A673 (cell line): Measurements from ENCODE around the gene APOBEC3A. TPM values are rescaled to one million over a fixed set of nuclear protein-coding genes. Genes with fewer than 3 reads are reported as not detected.

Source experiments
- BruUV-seq: library from RNA; stranded (reverse); fragments of 400-500 nt; replicated peaks from 2 replicates; lab custom pipeline; 2021; lab: Mats Ljungman, UMichigan
- CTCF ChIA-PET: fragments of 300-600 bp; sonication (Branson Sonifier 250); formaldehyde crosslinking; loops from one replicate; lab custom pipeline; 2022; ENCODE audit warnings: antibody characterized with exemption; lab: Charles Lee
- POLR2A ChIA-PET: fragments of 300-600 bp; sonication (Branson Sonifier 250); formaldehyde crosslinking; loops from one replicate; lab custom pipeline; 2022; ENCODE audit warnings: antibody characterized with exemption; ENCODE audit not compliant: low non-redundant PET; lab: Charles Lee
- DNase-seq: peaks from one replicate; pipeline ENCODE4 v3.0.0-alpha.2; 2015; ENCODE audit warnings: low spot score
- H3K27ac ChIP-seq: fragments of 200-600 bp; sonication (generic); 2 replicates; pipeline ENCODE4 v1.5.1; 2016; ENCODE audit warnings: mixed run types, low read depth, mild to moderate bottlenecking, mixed read lengths, antibody characterized with exemption, low read length; ENCODE audit not compliant: poor library complexity, severe bottlenecking
- H3K27me3 ChIP-seq: fragments of 200-600 bp; sonication (generic); replicated peaks from 2 replicates; pipeline ENCODE4 v1.6.1; 2017; ENCODE audit warnings: mixed run types, low read depth, mild to moderate bottlenecking, mixed read lengths, antibody characterized with exemption, low read length; ENCODE audit not compliant: insufficient read depth, poor library complexity
- H3K36me3 ChIP-seq: fragments of 200-600 bp; sonication (generic); 2 replicates; pipeline ENCODE4 v1.6.1; 2016; ENCODE audit warnings: mixed run types, mild to moderate bottlenecking, mixed read lengths, antibody characterized with exemption, low read length; ENCODE audit not compliant: insufficient read depth, poor library complexity, severe bottlenecking
- H3K4me1 ChIP-seq: fragments of 200-600 bp; sonication (generic); 2 replicates; pipeline ENCODE4 v1.6.1; 2017; ENCODE audit warnings: mixed run types, mild to moderate bottlenecking, mixed read lengths, antibody characterized with exemption, low read length; ENCODE audit not compliant: insufficient read depth, poor library complexity, severe bottlenecking
- H3K4me3 ChIP-seq: fragments of 200-600 bp; sonication (generic); 2 replicates; pipeline ENCODE4 v1.5.1; 2016; ENCODE audit warnings: low read depth, mixed run types, mild to moderate bottlenecking, mixed read lengths, low read length; ENCODE audit not compliant: poor library complexity, severe bottlenecking
- H3K9me3 ChIP-seq: fragments of 200-600 bp; sonication (generic); 2 replicates; pipeline ENCODE4 v1.6.1; 2016; ENCODE audit warnings: mixed run types, low read depth, mild to moderate bottlenecking, mixed read lengths, antibody characterized with exemption, low read length; ENCODE audit not compliant: poor library complexity, severe bottlenecking
- EZH2 ChIP-seq: fragments of 200-600 bp; sonication (generic); IDR thresholded peaks from 2 replicates; pipeline ENCODE4 v1.6.1; 2017; ENCODE audit warnings: borderline replicate concordance, low read depth, mild to moderate bottlenecking, mixed read lengths, antibody characterized with exemption, low read length; ENCODE audit not compliant: poor library complexity, severe bottlenecking
- intact Hi-C: fragments of 100-400 bp; cut with micrococcal nuclease; formaldehyde crosslinking; loops from one replicate; pipeline ENCODE4 v1.10.0; 2022; ENCODE audit not compliant: unreplicated experiment
- total RNA-seq: library from RNA; stranded (reverse); gene quantifications from 2 replicates; pipeline ENCODE4 v1.2.3, GENCODE V29; 2021
- TF ChIP-seq, protein P1 (sequence below): fragments of 300-800, 200-600 bp; sonication (generic); conservative IDR thresholded peaks from 2 replicates; pipeline ENCODE4 v1.5.1; 2017; ENCODE audit warnings: low read depth, mild to moderate bottlenecking, antibody characterized with exemption, low read length, moderate library complexity, mixed read lengths

The APOBEC3A gene
- total RNA-seq, 1 experiment from 2014 or later: not detected

- intact Hi-C loops: no loop called here
- DNase-seq: no peak
- H3K9me3 ChIP-seq: no peaks in the 10 kb centered on the region
- POLR2A ChIA-PET: no interaction called here
- TF ChIP-seq, protein P1, sequence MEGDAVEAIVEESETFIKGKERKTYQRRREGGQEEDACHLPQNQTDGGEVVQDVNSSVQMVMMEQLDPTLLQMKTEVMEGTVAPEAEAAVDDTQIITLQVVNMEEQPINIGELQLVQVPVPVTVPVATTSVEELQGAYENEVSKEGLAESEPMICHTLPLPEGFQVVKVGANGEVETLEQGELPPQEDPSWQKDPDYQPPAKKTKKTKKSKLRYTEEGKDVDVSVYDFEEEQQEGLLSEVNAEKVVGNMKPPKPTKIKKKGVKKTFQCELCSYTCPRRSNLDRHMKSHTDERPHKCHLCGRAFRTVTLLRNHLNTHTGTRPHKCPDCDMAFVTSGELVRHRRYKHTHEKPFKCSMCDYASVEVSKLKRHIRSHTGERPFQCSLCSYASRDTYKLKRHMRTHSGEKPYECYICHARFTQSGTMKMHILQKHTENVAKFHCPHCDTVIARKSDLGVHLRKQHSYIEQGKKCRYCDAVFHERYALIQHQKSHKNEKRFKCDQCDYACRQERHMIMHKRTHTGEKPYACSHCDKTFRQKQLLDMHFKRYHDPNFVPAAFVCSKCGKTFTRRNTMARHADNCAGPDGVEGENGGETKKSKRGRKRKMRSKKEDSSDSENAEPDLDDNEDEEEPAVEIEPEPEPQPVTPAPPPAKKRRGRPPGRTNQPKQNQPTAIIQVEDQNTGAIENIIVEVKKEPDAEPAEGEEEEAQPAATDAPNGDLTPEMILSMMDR: no peak
- TF ChIP-seq EZH2: no peak
- no peak overlapping the region for H3K4me3 ChIP-seq
- no peak overlapping the region for H3K27ac ChIP-seq
- no TSS peak for BruUV-seq
- no peaks in the 10 kb centered on the region for H3K27me3 ChIP-seq
- CTCF ChIA-PET: no interaction called here
- H3K4me1 ChIP-seq: no peaks in the 10 kb centered on the region
- no peaks in the 10 kb centered on the region for H3K36me3 ChIP-seq
These were observed 9.5 kb downstream of the APOBEC3A start for GRCh38 chr22:38966942-38967341.

DNA sequence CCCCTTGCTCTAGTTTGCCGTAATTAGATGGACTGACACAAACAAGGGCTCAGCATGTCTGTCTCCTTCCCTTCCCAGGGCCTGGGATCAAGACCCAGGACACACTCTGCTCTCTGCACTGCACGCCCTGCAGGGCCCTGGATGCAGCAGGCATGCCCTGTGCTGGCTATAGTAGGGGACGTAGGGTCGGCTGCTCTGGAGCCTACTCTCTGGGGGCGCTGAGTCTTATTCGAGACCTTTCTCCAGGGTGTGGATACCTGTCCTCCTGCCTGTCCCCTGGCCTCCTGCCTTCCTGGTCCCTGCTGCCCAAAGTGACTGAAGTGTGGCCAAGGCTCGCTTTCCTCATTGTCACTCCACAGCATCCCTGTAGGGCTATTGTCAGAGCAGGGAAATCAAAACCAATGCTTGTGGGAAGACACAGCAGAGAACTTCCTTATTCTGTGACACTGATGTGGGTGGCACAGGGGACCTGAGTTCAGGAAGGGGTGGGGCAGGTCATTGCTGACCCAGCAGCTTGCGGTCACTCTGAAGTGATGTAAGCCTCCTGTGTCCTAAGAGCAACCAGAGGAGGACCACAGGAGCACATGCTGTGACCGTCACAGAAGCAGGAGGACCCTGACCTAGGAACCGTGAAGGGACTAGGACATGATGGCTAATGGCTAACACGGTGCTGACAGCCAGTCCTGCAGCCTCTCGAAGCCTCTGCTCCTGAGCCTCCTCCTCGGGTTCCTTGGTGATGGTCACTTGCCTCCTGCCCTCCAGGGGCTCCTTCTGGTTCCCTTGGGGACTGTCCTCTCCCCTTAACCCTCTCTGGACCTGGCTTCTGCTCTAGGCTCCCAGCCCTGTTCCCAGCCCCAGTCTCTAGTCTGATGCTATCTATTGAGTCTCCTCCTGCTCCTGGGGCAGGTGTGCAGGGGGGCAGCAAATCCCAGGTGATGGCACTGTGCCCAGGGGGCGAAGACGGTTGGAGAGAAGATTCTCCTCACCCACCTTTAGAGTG lies 10.3 kb downstream of the APOBEC3A start:
- Histone ChIP-seq H3K27me3 (no peaks in the 10 kb centered on the region), H3K4me3 (no peak overlapping the region), H3K27ac (no peak overlapping the region), H3K9me3 (no peaks in the 10 kb centered on the region), H3K36me3 (no peaks in the 10 kb centered on the region), H3K4me1 (no peaks in the 10 kb centered on the region)
- DNase-seq: no peak
- no peak for TF ChIP-seq EZH2
- TF ChIP-seq, protein P1: no peak
- POLR2A ChIA-PET: no interaction called here
- BruUV-seq: no TSS peak
- intact Hi-C loops: no loop called here
- CTCF ChIA-PET: no interaction called here

DNA sequence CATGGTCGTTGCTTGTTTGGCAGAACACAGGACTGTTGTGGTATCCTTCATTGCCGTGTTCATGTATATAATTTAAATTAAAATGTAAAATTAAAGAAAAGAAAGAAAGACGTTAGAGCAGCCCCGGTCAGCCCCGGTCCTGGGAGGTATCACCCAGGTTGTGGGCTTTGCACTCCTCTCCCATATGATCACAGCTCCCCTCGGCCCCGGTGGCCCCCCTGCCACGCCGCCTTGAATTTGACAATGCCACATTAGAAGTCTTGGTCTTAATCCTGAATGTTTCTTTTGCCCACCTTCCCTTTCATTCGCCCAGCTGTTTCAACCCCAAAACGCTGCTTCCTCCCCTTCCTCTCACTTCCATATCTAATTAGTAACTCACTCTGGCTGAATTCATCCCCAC lies 11.4 kb downstream of the APOBEC3A start:
- H3K4me3 ChIP-seq: no peak overlapping the region
- H3K9me3 ChIP-seq: no peaks in the 10 kb centered on the region
- no peaks in the 10 kb centered on the region for H3K36me3 ChIP-seq
- no peaks in the 10 kb centered on the region for H3K4me1 ChIP-seq
- intact Hi-C loops: no loop called here
- no peak for DNase-seq
- CTCF ChIA-PET: interaction anchor here (0.9 kb wide), 1 partner anchor 200 kb away, joined by 3 read pairs; no protein-coding TSS in a partner anchor
- POLR2A ChIA-PET: no interaction called here
- no TSS peak for BruUV-seq
- H3K27ac ChIP-seq: no peak overlapping the region
- TF ChIP-seq, protein P1: no peak
- no peak for TF ChIP-seq EZH2
- no peaks in the 10 kb centered on the region for H3K27me3 ChIP-seq
